A549 (cell line): Measurements from ENCODE around the gene SRRD. TPM values are rescaled to one million over a fixed set of nuclear protein-coding genes. Genes with fewer than 3 reads are reported as not detected.

Source experiments
- ATAC-seq, 2 experiments: fragments of 200-7000 bp in 1 of 2; fragments of >200 bp in 1 of 2; cut with Nextera tagmentation in 1 of 2; cut with Tn5 transposase in 1 of 2; 3 replicates each; pipeline versions ENCODE4 v1.8.0 to v1.9.1; 2018 to 2020; ENCODE audit warnings: mild to moderate bottlenecking in 1 of 2, moderate library complexity in 1 of 2
- CTCF ChIA-PET: fragments of 300-600 bp; sonication (Branson Sonifier 250); formaldehyde crosslinking; extraction: SDS; loops from one replicate; lab custom pipeline; 2021; ENCODE audit warnings: antibody characterized with exemption, inconsistent platforms; lab: Yijun Ruan, JAX
- POLR2A ChIA-PET: fragments of 350-600 bp; formaldehyde crosslinking; extraction: SDS; loops from one replicate; lab custom pipeline; 2021; ENCODE audit warnings: antibody characterized with exemption, inconsistent platforms; lab: Yijun Ruan, JAX
- DNase-seq, 2 experiments: peaks; one replicate each; pipeline versions ENCODE4 v3.0.0 to v3.0.0-alpha.2; 2011 to 2016; ENCODE audit warnings: low read depth in 1 of 2, low spot score in 1 of 2
- FAIRE-seq: peaks from 2 replicates; lab custom pipeline; 2011; peaks lifted over from hg19 to GRCh38; lab: Jason Lieb, UNC
- H3K27ac ChIP-seq, 2 experiments: fragments of >200 bp; sonication (Bioruptor Twin); formaldehyde crosslinking; 3 replicates each; pipeline ENCODE4 v1.5.1; 2016 to 2017
- H3K4me1 ChIP-seq: fragments of >200 bp; sonication (Bioruptor Twin); formaldehyde crosslinking; 3 replicates; pipeline ENCODE4 v1.6.1; 2016
- H3K4me2 ChIP-seq: fragments of >200 bp; sonication (Bioruptor Twin); formaldehyde crosslinking; 3 replicates; pipeline ENCODE4 v1.6.1; 2016
- H3K4me3 ChIP-seq: fragments of >200 bp; sonication (Bioruptor Twin); formaldehyde crosslinking; 3 replicates; pipeline ENCODE4 v1.5.1; 2016
- H3K9me3 ChIP-seq: fragments of >200 bp; sonication (Bioruptor Twin); formaldehyde crosslinking; 3 replicates; pipeline ENCODE4 v1.6.1; 2016
- EHF ChIP-seq: fragments of 250-450 bp; sonication (Bioruptor Pico); IDR thresholded peaks from 2 replicates; pipeline ENCODE4 v1.5.0; 2020; ENCODE audit warnings: mild to moderate bottlenecking
- FOSB ChIP-seq: fragments of 250-450 bp; sonication (Bioruptor Pico); IDR thresholded peaks from 2 replicates; pipeline ENCODE4 v1.5.0; 2020; ENCODE audit warnings: mild to moderate bottlenecking, moderate library complexity
- FOSL2 ChIP-seq, 2 experiments: fragments of 450-650 bp in 1 of 2; fragments of >200 bp in 1 of 2; sonication (Bioruptor Twin) in 1 of 2; formaldehyde crosslinking; IDR thresholded peaks; 2 replicates each; pipeline versions ENCODE4 v1.5.0 to v1.6.1; 2016 to 2020; ENCODE audit warnings: mild to moderate bottlenecking in 1 of 2, moderate library complexity in 1 of 2
- FOXS1 ChIP-seq: fragments of 250-450 bp; sonication (Bioruptor Pico); IDR thresholded peaks from 2 replicates; pipeline ENCODE4 v1.5.0; 2020; ENCODE audit warnings: mild to moderate bottlenecking, moderate library complexity
- HOXA7 ChIP-seq: fragments of 250-450 bp; sonication (Bioruptor Pico); IDR thresholded peaks from 2 replicates; pipeline ENCODE4 v1.5.0; 2020; ENCODE audit warnings: mild to moderate bottlenecking, moderate library complexity
- MAFK ChIP-seq: fragments of 450-650 bp; IDR thresholded peaks from 2 replicates; pipeline ENCODE4 v1.6.1; 2014; ENCODE audit not compliant: partially characterized antibody
- MAZ ChIP-seq: fragments of 150-350 bp; IDR thresholded peaks from 2 replicates; pipeline ENCODE4 v1.6.1; 2014; ENCODE audit warnings: antibody characterized with exemption, low read depth, low read length, borderline replicate concordance
- POLR2A ChIP-seq: IDR thresholded peaks from 2 replicates; pipeline ENCODE4 v1.6.1; 2012; ENCODE audit warnings: mild to moderate bottlenecking, low read length
- RARB ChIP-seq: fragments of 250-450 bp; sonication (Bioruptor Pico); IDR thresholded peaks from 2 replicates; pipeline ENCODE4 v1.8.0; 2021; ENCODE audit warnings: mild to moderate bottlenecking, moderate library complexity
- RCOR1 ChIP-seq: fragments of 150-350 bp; IDR thresholded peaks from 2 replicates; pipeline ENCODE4 v1.6.1; 2014; ENCODE audit warnings: antibody characterized with exemption, low read length, low read depth
- TP53 ChIP-seq: fragments of 250-450 bp; sonication (Bioruptor Pico); IDR thresholded peaks from 2 replicates; pipeline ENCODE4 v1.5.0; 2021; ENCODE audit warnings: mild to moderate bottlenecking, moderate library complexity
- WGBS: methylation state at CpG from one replicate; pipeline ENCODE4 v1.1.6; 2017; ENCODE audit errors: missing lambda C conversion rate; 5-methylcytosine and 5-hydroxymethylcytosine counted together
- polyA plus RNA-seq, 4 experiments: library from polyadenylated mRNA; depleted of rRNA in 3 of 4; stranded (reverse); fragments of >200 nt; fragmentation: RNase III in 1 of 4; extraction: RNeasy Plus Mini Kit Qiagen cat#74134 plus additional on column Dnase treatment in 1 of 4; gene quantifications; 2 replicates in 3 of 4; 3 replicates in 1 of 4; pipeline ENCODE4 v1.2.3, GENCODE V29; 2011 to 2017
- TF ChIP-seq, protein P1 (sequence below): fragments of 450-650 bp; IDR thresholded peaks from 2 replicates; pipeline ENCODE4 v1.6.1; 2014; ENCODE audit warnings: antibody characterized with exemption

SRRD gene
- polyA plus RNA-seq, 2 of the 4 experiments (the other 2 are of a cell fraction) = 14.1 to 36.4 TPM

DNA sequence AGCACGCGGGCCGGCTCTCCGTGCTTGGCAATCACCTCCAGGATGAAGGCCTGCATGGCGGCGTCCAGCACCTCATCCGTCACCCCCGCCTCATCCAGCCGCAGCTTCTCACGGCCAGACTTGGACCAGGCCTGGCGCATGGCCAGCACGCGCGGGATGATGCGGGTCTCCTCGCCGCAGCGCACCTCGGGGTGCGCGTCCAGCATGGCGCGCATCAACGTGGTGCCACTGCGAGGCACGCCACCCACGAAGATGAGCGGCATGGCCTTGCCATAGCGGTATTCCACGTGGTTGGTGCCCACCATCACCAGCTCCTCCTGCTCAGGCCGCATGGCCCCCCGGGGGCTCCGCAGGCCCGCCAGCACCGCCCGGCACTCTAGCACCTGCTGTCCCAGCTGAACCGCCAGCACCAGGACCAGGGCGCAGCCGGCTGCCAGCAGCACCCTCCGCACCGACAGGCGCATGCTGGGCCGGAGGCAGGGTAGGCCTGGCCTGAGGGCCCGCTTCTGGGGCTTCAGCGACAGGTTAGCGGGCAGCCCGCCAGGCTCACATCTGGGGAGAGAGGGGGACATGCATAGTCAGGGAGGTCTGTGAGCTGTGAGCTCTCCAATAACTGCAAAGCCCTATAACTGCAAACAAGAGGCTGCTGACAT lies 57.6 kb downstream of the SRRD start:
- ChIA-PET POLR2A (no interaction called here), CTCF (no interaction called here)

DNA sequence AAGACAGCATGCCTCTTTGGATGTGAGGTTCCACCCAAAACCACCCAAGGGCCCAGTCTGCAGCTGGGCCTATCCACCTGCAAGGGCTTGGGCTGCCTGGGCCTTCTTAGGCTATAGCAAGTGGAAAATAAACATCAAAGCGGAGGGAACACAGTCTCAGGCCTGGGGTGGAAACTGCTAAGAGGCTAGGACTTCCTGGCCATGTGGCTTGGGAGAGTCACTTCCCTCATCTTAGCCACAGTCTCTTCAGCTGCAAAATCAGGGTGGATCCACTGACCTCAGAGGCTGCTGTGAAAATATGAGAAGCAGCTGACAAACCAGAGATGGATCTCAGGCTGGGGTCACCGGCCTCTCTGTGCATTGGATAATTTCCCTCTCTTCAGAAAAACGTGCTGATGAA lies 59.2 kb downstream of the SRRD start:
- H3K27ac ChIP-seq = no peak overlapping the region
- no peak overlapping the region for H3K4me3 ChIP-seq
- WGBS = 60% methylated on average over 3 of the region's 3 CpGs
- no peak for TF ChIP-seq HOXA7 (CRISPR knock-in tag)
- no peak for TF ChIP-seq FOXS1
- no peak for TF ChIP-seq MAZ
- TF ChIP-seq RCOR1 = no peak
- TF ChIP-seq, protein P1, sequence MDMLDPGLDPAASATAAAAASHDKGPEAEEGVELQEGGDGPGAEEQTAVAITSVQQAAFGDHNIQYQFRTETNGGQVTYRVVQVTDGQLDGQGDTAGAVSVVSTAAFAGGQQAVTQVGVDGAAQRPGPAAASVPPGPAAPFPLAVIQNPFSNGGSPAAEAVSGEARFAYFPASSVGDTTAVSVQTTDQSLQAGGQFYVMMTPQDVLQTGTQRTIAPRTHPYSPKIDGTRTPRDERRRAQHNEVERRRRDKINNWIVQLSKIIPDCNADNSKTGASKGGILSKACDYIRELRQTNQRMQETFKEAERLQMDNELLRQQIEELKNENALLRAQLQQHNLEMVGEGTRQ = no peak
- no peak for TF ChIP-seq EHF (CRISPR knock-in tag)
- TF ChIP-seq TP53 (CRISPR knock-in tag) = no peak
- H3K4me2 ChIP-seq = no peak overlapping the region
- ATAC-seq (no peak), DNase-seq (no peak), FAIRE-seq (no peak)
- ChIA-PET CTCF (interaction anchor here (1.2 to 1.4 kb wide), 2 partner anchors 11 to 40 kb away, joined by 4 read pairs; no protein-coding TSS in a partner anchor), POLR2A (no interaction called here)
- no peaks in the 10 kb centered on the region for H3K4me1 ChIP-seq
- no peaks in the 10 kb centered on the region for H3K9me3 ChIP-seq

More for the DNA sequence above, 57.6 kb downstream of the SRRD start:
- ATAC-seq = no peak
- H3K4me2 ChIP-seq = no peak overlapping the region
- DNase-seq = no peak
- H3K4me3 ChIP-seq = no peak overlapping the region
- H3K4me1 ChIP-seq = no peaks in the 10 kb centered on the region
- no peak for FAIRE-seq
- no peaks in the 10 kb centered on the region for H3K9me3 ChIP-seq
- TF ChIP-seq POLR2A (no peak), FOSL2 (IDR thresholded peaks at IDR 0.05) (no peak), FOSL2 (CRISPR knock-in tag; IDR thresholded peaks at IDR 0.05) (no peak), RCOR1 (no peak), FOSB (CRISPR knock-in tag) (no peak), MAFK (no peak), RARB (CRISPR knock-in tag) (no peak)
- TF ChIP-seq, all 56 proteins: peak for 0
- no peak overlapping the region for H3K27ac ChIP-seq
- 94% methylated on average over 26 of the region's 47 CpGs for WGBS

Other genes with a start within 250 kb of the SRRD start
- 1.2 and 1.3 TPM in 2 replicates for gene ASPHD2, start 54.6 kb upstream of the SRRD start, polyA plus RNA-seq (2011; rRNA removed)
- 0.72 to 0.92 TPM (median 0.84 TPM) in 3 replicates for gene ASPHD2, start 54.6 kb upstream of the SRRD start, polyA plus RNA-seq (2017; fragmentation: RNase III; extraction: RNeasy Plus Mini Kit Qiagen cat#74134 plus additional on column Dnase treatment)
- gene HPS4, start 94 bp upstream of the SRRD start, polyA plus RNA-seq (2011; rRNA removed) = 25.7 and 30.2 TPM in 2 replicates
- 10.8 to 12.7 TPM (median 11.8 TPM) in 3 replicates for gene HPS4, start 94 bp upstream of the SRRD start, polyA plus RNA-seq (2017; fragmentation: RNase III; extraction: RNeasy Plus Mini Kit Qiagen cat#74134 plus additional on column Dnase treatment)
- gene TFIP11, start 28.6 kb downstream of the SRRD start, polyA plus RNA-seq (2011; rRNA removed) = 26.8 and 28.8 TPM in 2 replicates
- 18.5 to 21.1 TPM (median 20.7 TPM) in 3 replicates for gene TFIP11, start 28.6 kb downstream of the SRRD start, polyA plus RNA-seq (2017; fragmentation: RNase III; extraction: RNeasy Plus Mini Kit Qiagen cat#74134 plus additional on column Dnase treatment)
- gene TPST2, start 106.3 kb downstream of the SRRD start, polyA plus RNA-seq (2011; rRNA removed) = 10.5 and 13.6 TPM in 2 replicates
- gene TPST2, start 106.3 kb downstream of the SRRD start, polyA plus RNA-seq (2017; fragmentation: RNase III; extraction: RNeasy Plus Mini Kit Qiagen cat#74134 plus additional on column Dnase treatment) = 6.9 to 10.3 TPM (median 7.0 TPM) in 3 replicates
- gene CRYBB1, start 134.2 kb downstream of the SRRD start, polyA plus RNA-seq (2011; rRNA removed) = not detected in 2 replicates
- gene CRYBB1, start 134.2 kb downstream of the SRRD start, polyA plus RNA-seq (2017; fragmentation: RNase III; extraction: RNeasy Plus Mini Kit Qiagen cat#74134 plus additional on column Dnase treatment) = not detected in 3 replicates
- gene CRYBA4, start 138.1 kb downstream of the SRRD start, polyA plus RNA-seq (2011; rRNA removed) = not detected in 2 replicates
- not detected in 3 replicates for gene CRYBA4, start 138.1 kb downstream of the SRRD start, polyA plus RNA-seq (2017; fragmentation: RNase III; extraction: RNeasy Plus Mini Kit Qiagen cat#74134 plus additional on column Dnase treatment)
- 2.2 and 3.1 TPM in 2 replicates for gene MIAT, start 173.7 kb downstream of the SRRD start, polyA plus RNA-seq (2011; rRNA removed)
- 1.1 to 2.2 TPM (median 1.5 TPM) in 3 replicates for gene MIAT, start 173.7 kb downstream of the SRRD start, polyA plus RNA-seq (2017; fragmentation: RNase III; extraction: RNeasy Plus Mini Kit Qiagen cat#74134 plus additional on column Dnase treatment)